ENCODE results near the gene TTC39B.

The TTC39B gene

DNA sequence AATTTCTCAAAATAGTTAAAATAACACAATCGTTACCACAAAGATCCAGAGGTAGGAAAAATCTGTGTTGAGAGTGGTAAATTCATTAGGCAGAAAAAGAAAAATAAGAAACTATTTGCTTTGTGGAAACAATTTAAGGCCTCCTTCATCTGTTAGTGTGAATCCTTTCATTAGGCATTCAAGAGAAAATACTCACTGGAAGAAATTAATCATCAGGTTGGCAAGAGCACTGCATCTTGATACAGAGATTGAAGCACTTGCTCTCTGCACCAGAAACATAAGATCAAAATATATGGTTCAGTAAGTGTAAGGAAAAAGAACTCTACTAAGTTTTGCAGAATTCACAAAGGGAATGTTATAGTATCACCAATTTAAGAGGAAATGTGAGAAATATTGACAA is 44.4 kb downstream of the TTC39B start:
- no peak overlapping the region for H3K27ac ChIP-seq (replicated peaks; ENCODE audit: low read length)
- H3K9me3 ChIP-seq (replicated peaks in 1 of 2; ENCODE audit: control insufficient read depth in 2 of 2, insufficient read depth in 1 of 2, low read depth in 1 of 2, low read length in 2 of 2) = no peaks in the 10 kb centered on the region
- no peak overlapping the region for H3K4me3 ChIP-seq (ENCODE audit: low read length in 2 of 2)
- H2BK120ac ChIP-seq (ENCODE audit: low read depth, low read length) = no peak overlapping the region
- H4K8ac ChIP-seq (ENCODE audit: low read depth, low read length) = no peak overlapping the region
- H2AFZ ChIP-seq (ENCODE audit: low read length) = no peak overlapping the region
- H3K23ac ChIP-seq (ENCODE audit: low read depth, low read length, poor library complexity) = no peak overlapping the region
- H3K36me3 ChIP-seq (replicated peaks in 1 of 2; ENCODE audit: control insufficient read depth in 2 of 2, insufficient read depth in 2 of 2, low read length in 2 of 2) = no peaks in the 10 kb centered on the region
- no peak for DNase-seq (ENCODE audit: low spot score)
- H3K18ac ChIP-seq (ENCODE audit: low read length) = no peak overlapping the region
- H3K14ac ChIP-seq (ENCODE audit: low read length) = no peak overlapping the region
- H3K9ac ChIP-seq (ENCODE audit: low read depth, low read length, poor library complexity) = no peak overlapping the region
- no peaks in the 10 kb centered on the region for H3K4me1 ChIP-seq (ENCODE audit: control insufficient read depth in 2 of 2, insufficient read depth in 1 of 2, low read depth in 1 of 2, low read length in 2 of 2)
- no CpG with 5 or more reads among the region's 1 CpG for WGBS, 2 donors (ENCODE audit: extremely low coverage in 2 of 2, insufficient read length in 2 of 2, insufficient replicate concordance in 1 of 2)
- no peaks in the 10 kb centered on the region for H3K79me1 ChIP-seq (ENCODE audit: low read depth, low read length)
- H3K27me3 ChIP-seq (ENCODE audit: control insufficient read depth in 3 of 3, insufficient read depth in 3 of 3, low read depth in 1 of 3, low read length in 3 of 3) = no peaks in the 10 kb centered on the region
- no peak overlapping the region for H3K4ac ChIP-seq (ENCODE audit: low read length)
- no peak overlapping the region for H2BK12ac ChIP-seq (ENCODE audit: low read length)
- H2BK15ac ChIP-seq (ENCODE audit: low read length) = no peak overlapping the region
- no peak overlapping the region for H2AK5ac ChIP-seq (ENCODE audit: low read depth, low read length)
- H3K4me2 ChIP-seq (ENCODE audit: insufficient read depth, low read length, poor library complexity, severe bottlenecking) = no peak overlapping the region
- no peak overlapping the region for H2BK5ac ChIP-seq (ENCODE audit: low read length)
- H4K91ac ChIP-seq (ENCODE audit: low read depth, low read length, poor library complexity) = no peak overlapping the region

DNA sequence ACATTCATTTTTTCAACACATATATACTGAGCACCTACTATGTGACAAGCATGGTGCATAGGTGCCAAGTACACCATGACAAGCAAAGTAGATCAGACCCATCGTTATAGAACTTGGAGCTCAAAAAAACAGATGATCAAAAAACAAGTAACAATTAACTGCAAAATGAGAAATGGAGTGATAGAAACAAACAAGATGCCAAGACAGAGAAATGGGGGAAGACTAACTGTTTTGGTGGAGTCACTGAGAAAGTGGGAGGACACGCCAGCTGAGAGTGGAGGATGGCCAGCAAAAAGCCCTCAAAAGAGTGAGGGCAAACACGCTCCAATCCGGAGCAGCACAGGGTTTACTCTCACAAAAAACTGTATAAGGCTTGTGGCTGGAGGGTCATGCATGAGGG is 50.6 kb downstream of the TTC39B start:
- H2AK5ac ChIP-seq (ENCODE audit: low read depth, low read length) = no peak overlapping the region

GRCh38 chr9:15253786-15254185 is 53.2 kb downstream of the TTC39B start:
- H2BK120ac ChIP-seq (ENCODE audit: low read depth, low read length) = no peak overlapping the region
- H2BK5ac ChIP-seq (ENCODE audit: low read length) = no peak overlapping the region
- H3K27ac ChIP-seq (replicated peaks; ENCODE audit: low read length) = no peak overlapping the region
- H3K79me1 ChIP-seq (ENCODE audit: low read depth, low read length) = no peaks in the 10 kb centered on the region
- H2BK12ac ChIP-seq (ENCODE audit: low read length) = no peak overlapping the region
- no peak overlapping the region for H3K18ac ChIP-seq (ENCODE audit: low read length)
- H3K4me3 ChIP-seq (ENCODE audit: low read length in 2 of 2) = no peak overlapping the region
- no peak overlapping the region for H2BK15ac ChIP-seq (ENCODE audit: low read length)
- H3K27me3 ChIP-seq (ENCODE audit: control insufficient read depth in 3 of 3, insufficient read depth in 3 of 3, low read depth in 1 of 3, low read length in 3 of 3) = no peaks in the 10 kb centered on the region
- no peak overlapping the region for H4K8ac ChIP-seq (ENCODE audit: low read depth, low read length)
- no peak overlapping the region for H3K14ac ChIP-seq (ENCODE audit: low read length)
- H3K23ac ChIP-seq (ENCODE audit: low read depth, low read length, poor library complexity) = no peak overlapping the region
- H3K36me3 ChIP-seq (replicated peaks in 1 of 2; ENCODE audit: control insufficient read depth in 2 of 2, insufficient read depth in 2 of 2, low read length in 2 of 2) = no peaks in the 10 kb centered on the region
- no peaks in the 10 kb centered on the region for H3K9me3 ChIP-seq (replicated peaks in 1 of 2; ENCODE audit: control insufficient read depth in 2 of 2, insufficient read depth in 1 of 2, low read depth in 1 of 2, low read length in 2 of 2)
- H4K91ac ChIP-seq (ENCODE audit: low read depth, low read length, poor library complexity) = no peak overlapping the region
- no peak overlapping the region for H2AK5ac ChIP-seq (ENCODE audit: low read depth, low read length)
- H2AFZ ChIP-seq (ENCODE audit: low read length) = no peak overlapping the region
- no peak overlapping the region for H3K9ac ChIP-seq (ENCODE audit: low read depth, low read length, poor library complexity)
- no CpG with 5 or more reads among the region's 1 CpG for WGBS, 2 donors (ENCODE audit: extremely low coverage in 2 of 2, insufficient read length in 2 of 2, insufficient replicate concordance in 1 of 2)
- H3K4me2 ChIP-seq (ENCODE audit: insufficient read depth, low read length, poor library complexity, severe bottlenecking) = no peak overlapping the region
- H3K4me1 ChIP-seq (ENCODE audit: control insufficient read depth in 2 of 2, insufficient read depth in 1 of 2, low read depth in 1 of 2, low read length in 2 of 2) = peaks cover 6 to 8% of the 10 kb centered on the region in 2 donors
- DNase-seq (ENCODE audit: low spot score) = no peak
- H3K4ac ChIP-seq (ENCODE audit: low read length) = no peak overlapping the region

More for the DNA sequence above, 50.6 kb downstream of the TTC39B start:
- H3K14ac ChIP-seq (ENCODE audit: low read length) = no peak overlapping the region
- H3K23ac ChIP-seq (ENCODE audit: low read depth, low read length, poor library complexity) = no peak overlapping the region
- no peaks in the 10 kb centered on the region for H3K27me3 ChIP-seq (ENCODE audit: control insufficient read depth in 3 of 3, insufficient read depth in 3 of 3, low read depth in 1 of 3, low read length in 3 of 3)
- no peak overlapping the region for H4K91ac ChIP-seq (ENCODE audit: low read depth, low read length, poor library complexity)
- no peak overlapping the region for H2BK15ac ChIP-seq (ENCODE audit: low read length)
- H3K36me3 ChIP-seq (replicated peaks in 1 of 2; ENCODE audit: control insufficient read depth in 2 of 2, insufficient read depth in 2 of 2, low read length in 2 of 2) = no peaks in the 10 kb centered on the region
- H3K27ac ChIP-seq (replicated peaks; ENCODE audit: low read length) = no peak overlapping the region
- H3K9me3 ChIP-seq (replicated peaks in 1 of 2; ENCODE audit: control insufficient read depth in 2 of 2, insufficient read depth in 1 of 2, low read depth in 1 of 2, low read length in 2 of 2) = no peaks in the 10 kb centered on the region
- H3K9ac ChIP-seq (ENCODE audit: low read depth, low read length, poor library complexity) = no peak overlapping the region
- no peak overlapping the region for H2BK120ac ChIP-seq (ENCODE audit: low read depth, low read length)
- no peak overlapping the region for H3K4ac ChIP-seq (ENCODE audit: low read length)
- no peak overlapping the region for H2BK12ac ChIP-seq (ENCODE audit: low read length)
- no peak overlapping the region for H3K4me2 ChIP-seq (ENCODE audit: insufficient read depth, low read length, poor library complexity, severe bottlenecking)
- WGBS, 2 donors (ENCODE audit: extremely low coverage in 2 of 2, insufficient read length in 2 of 2, insufficient replicate concordance in 1 of 2) = no CpG with 5 or more reads among the region's 4 CpGs
- no peak overlapping the region for H2BK5ac ChIP-seq (ENCODE audit: low read length)
- no peak overlapping the region for H2AFZ ChIP-seq (ENCODE audit: low read length)
- H3K4me1 ChIP-seq (ENCODE audit: control insufficient read depth in 2 of 2, insufficient read depth in 1 of 2, low read depth in 1 of 2, low read length in 2 of 2) = no peaks in the 10 kb centered on the region
- no peaks in the 10 kb centered on the region for H3K79me1 ChIP-seq (ENCODE audit: low read depth, low read length)
- no peak overlapping the region for H3K18ac ChIP-seq (ENCODE audit: low read length)
- no peak overlapping the region for H4K8ac ChIP-seq (ENCODE audit: low read depth, low read length)
- no peak for DNase-seq (ENCODE audit: low spot score)
- H3K4me3 ChIP-seq (ENCODE audit: low read length in 2 of 2) = no peak overlapping the region

DNA sequence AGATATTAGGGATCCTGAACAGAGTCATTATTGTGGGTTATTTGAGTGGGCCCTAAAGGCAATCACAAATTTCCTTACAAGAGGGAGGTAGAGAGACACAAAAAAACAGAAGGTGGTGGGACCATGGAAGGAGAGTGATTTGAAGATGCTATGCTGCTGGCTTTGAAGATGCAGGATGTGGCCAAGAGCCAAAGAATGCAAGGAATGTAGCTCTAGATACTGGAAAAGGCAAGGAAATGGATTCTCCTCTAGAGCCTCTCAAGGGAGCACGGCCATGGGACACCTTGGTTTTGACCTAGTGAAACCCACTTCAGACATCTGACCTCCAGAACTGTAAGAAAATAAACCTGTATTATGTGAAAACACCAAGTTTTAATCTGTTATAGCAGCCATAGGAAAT is 53.8 kb downstream of the TTC39B start:
- H3K4ac ChIP-seq (ENCODE audit: low read length) = no peak overlapping the region
- H4K8ac ChIP-seq (ENCODE audit: low read depth, low read length) = no peak overlapping the region
- no peak overlapping the region for H2AK5ac ChIP-seq (ENCODE audit: low read depth, low read length)
- H3K4me2 ChIP-seq (ENCODE audit: insufficient read depth, low read length, poor library complexity, severe bottlenecking) = no peak overlapping the region
- H2AFZ ChIP-seq (ENCODE audit: low read length) = no peak overlapping the region
- no peak overlapping the region for H3K9ac ChIP-seq (ENCODE audit: low read depth, low read length, poor library complexity)
- H3K27ac ChIP-seq (replicated peaks; ENCODE audit: low read length) = no peak overlapping the region
- H4K91ac ChIP-seq (ENCODE audit: low read depth, low read length, poor library complexity) = no peak overlapping the region
- H2BK5ac ChIP-seq (ENCODE audit: low read length) = no peak overlapping the region
- H3K79me1 ChIP-seq (ENCODE audit: low read depth, low read length) = no peaks in the 10 kb centered on the region
- H2BK15ac ChIP-seq (ENCODE audit: low read length) = no peak overlapping the region
- no peak overlapping the region for H3K18ac ChIP-seq (ENCODE audit: low read length)
- no CpG with 5 or more reads among the region's 1 CpG for WGBS, 2 donors (ENCODE audit: extremely low coverage in 2 of 2, insufficient read length in 2 of 2, insufficient replicate concordance in 1 of 2)
- no peak overlapping the region for H3K14ac ChIP-seq (ENCODE audit: low read length)
- H3K4me3 ChIP-seq (ENCODE audit: low read length in 2 of 2) = no peak overlapping the region
- H2BK12ac ChIP-seq (ENCODE audit: low read length) = no peak overlapping the region
- H3K9me3 ChIP-seq (replicated peaks in 1 of 2; ENCODE audit: control insufficient read depth in 2 of 2, insufficient read depth in 1 of 2, low read depth in 1 of 2, low read length in 2 of 2) = no peaks in the 10 kb centered on the region
- peaks cover 6 to 8% of the 10 kb centered on the region in 2 donors for H3K4me1 ChIP-seq (ENCODE audit: control insufficient read depth in 2 of 2, insufficient read depth in 1 of 2, low read depth in 1 of 2, low read length in 2 of 2)
- no peak overlapping the region for H2BK120ac ChIP-seq (ENCODE audit: low read depth, low read length)
- H3K23ac ChIP-seq (ENCODE audit: low read depth, low read length, poor library complexity) = no peak overlapping the region
- no peaks in the 10 kb centered on the region for H3K36me3 ChIP-seq (replicated peaks in 1 of 2; ENCODE audit: control insufficient read depth in 2 of 2, insufficient read depth in 2 of 2, low read length in 2 of 2)
- DNase-seq (ENCODE audit: low spot score) = no peak
- H3K27me3 ChIP-seq (ENCODE audit: control insufficient read depth in 3 of 3, insufficient read depth in 3 of 3, low read depth in 1 of 3, low read length in 3 of 3) = no peaks in the 10 kb centered on the region

Measured in neuronal stem cell (in vitro differentiated cells).